HG03108 (cell line): ENCODE data around the gene IL10.

ENCODE experiments used
- ATAC-seq: cut with Tn5 transposase; IDR thresholded peaks from one replicate; pipeline ENCODE4 v1.9.1; 2021; ENCODE audit warnings: moderate library complexity; ENCODE audit not compliant: unreplicated experiment

Gene IL10

DNA sequence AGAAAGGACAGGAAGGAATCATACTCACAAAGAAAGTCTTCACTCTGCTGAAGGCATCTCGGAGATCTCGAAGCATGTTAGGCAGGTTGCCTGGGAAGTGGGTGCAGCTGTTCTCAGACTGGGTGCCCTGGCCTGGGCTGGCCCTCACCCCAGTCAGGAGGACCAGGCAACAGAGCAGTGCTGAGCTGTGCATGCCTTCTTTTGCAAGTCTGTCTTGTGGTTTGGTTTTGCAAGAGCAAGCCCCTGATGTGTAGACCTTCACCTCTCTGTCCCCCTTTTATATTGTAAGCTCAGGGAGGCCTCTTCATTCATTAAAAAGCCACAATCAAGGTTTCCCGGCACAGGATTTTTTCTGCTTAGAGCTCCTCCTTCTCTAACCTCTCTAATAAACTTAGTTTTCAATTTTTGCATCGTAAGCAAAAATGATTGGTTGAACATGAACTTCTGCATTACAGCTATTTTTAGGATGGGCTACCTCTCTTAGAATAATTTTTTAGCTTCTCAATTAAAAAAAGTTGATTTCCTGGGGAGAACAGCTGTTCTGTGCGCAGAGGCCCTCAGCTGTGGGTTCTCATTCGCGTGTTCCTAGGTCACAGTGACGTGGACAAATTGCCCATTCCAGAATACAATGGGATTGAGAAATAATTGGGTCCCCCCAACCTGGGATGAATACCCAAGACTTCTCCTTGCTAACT lies at the start of gene IL10:
Gene IL10, minus strand, starts transcription at position 252 of the 695 bp plus-strand sequence. Its CDS starts 59 bp downstream, at position 193.
- no peak for ATAC-seq

DNA sequence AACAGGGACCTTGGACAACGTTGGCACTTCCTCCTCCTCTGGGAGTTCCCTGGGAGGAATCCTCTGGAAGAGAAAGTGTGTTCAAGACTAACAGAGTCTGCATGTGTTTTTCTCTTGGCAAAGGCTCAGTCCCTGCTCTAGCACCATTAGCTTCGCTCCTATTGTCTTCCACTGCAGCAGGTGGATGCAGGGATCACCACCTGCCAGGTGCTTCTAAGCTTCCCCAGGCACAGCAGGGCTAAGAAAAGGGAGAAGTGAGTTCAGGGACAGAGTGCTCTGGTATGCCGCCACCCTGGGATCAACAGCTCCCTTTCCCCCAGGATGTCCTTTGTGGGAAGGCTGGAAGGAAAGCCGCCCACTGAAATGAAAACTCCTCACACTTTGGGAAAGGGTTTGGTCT lies 49.2 kb upstream of the IL10 start:
- no peak for ATAC-seq

DNA sequence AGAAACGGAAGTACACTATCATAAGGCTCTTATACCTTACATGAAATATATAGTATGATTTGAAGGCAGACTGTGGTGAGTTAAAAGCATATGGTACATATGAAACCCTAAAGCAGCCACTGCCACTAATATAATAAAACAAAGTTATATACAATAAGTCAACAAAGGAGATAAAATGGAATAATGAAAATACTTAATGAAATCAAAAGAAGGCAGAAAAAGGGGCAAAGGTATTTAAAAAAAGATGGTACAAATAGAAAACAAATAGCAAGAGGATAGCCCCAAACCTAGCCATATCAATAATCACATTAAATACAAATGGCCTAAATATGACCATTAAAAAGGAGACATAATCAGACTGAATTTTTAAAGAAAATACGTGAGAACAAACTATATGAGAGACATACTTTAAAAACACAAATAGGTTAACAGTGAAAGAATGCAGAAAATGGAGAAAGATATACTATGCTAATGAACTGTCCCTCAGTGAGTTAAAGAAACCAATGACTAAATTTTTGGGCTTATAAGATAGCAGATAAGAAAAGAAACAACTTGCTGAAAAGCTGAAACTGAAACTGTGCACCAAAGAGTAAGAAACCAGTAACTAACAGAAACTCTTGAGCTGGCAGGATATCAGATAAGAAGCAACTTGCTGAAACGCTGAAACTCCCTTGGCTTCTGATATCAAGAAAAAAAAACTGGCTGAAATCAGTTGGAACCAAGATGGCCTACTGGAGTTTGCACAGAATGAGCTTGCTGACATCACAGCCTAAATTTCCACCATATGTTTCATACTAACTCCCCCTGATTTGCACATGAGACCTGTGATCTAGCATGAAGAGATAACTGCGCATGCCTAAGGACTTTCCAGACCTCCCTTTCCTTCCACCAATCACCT lies 44.3 kb upstream of the IL10 start:
- peak; percentile 74 for ATAC-seq

DNA sequence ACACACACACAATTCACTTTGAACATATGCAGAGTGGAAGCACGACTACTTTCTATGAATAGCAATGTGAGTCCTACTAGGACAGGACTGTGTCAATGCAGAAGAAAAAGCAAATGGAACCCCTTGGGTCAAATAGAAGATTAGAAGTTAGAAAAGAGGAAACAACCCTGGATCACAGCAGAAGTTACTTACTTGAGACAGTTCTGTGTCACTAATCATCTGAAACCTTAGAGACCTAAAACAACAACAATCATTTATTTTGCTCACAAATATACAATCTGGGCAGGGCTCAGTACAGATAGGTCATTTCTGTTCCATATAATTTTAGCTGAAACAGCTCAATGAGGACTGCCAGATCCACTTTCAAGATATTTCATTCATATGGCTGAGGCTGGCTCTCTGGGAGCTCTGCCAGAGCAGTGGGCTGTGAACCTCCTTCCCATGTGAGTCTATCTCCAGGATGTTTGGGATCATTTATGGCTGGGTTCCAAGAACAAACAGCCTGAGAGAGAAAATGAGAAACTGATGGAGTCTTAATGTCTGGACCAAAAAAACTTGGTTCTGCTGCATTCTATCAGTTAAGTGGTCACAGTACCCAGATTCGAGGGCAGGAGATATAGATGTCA lies 42.5 kb upstream of the IL10 start:
- ATAC-seq = no peak

DNA sequence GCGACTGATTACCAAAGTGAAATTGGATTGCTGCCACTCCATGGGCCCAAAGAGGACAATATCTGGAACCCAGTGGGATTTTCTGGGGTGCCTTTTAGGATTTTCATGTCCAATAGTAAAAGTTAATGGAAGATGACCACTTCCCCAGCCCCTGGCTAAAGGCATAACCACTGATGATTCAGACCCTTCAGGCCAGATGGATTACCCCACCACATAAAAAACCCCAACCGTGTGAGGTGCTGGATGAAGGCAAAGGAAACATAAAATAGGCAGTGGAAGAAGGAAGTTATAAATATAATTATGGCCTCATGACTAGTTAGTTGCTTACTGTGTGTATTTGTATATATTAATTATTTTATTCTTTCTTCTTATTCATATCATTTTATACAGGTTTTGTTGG lies 40.2 kb upstream of the IL10 start:
- no peak for ATAC-seq

DNA sequence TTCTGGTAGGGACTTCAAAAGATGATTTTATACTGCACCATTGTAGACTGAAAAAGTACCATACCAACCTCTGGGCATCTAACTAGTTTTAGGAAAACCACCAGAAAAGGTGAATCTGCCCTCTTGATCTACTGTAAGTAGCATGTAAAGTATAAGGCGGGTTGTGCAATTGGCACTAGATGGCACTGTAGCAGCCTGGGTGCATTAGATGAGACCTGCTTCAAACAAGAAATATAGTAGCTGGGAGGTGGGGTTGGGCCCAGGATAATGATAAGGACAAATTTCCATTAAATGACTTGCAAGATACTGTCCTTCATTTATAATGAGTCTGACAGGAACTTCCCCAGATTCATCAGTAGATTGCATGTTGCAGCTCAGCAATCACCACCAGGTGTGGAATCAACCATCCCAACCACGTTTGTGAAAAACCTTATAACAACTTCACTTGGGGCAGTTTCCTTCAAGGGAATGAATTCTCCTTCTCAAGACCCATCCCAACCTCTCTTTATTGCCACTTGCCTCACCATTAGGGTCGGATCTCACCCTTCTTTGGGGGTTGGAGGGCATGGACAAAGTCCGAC lies 37.3 kb upstream of the IL10 start:
- no peak for ATAC-seq

DNA sequence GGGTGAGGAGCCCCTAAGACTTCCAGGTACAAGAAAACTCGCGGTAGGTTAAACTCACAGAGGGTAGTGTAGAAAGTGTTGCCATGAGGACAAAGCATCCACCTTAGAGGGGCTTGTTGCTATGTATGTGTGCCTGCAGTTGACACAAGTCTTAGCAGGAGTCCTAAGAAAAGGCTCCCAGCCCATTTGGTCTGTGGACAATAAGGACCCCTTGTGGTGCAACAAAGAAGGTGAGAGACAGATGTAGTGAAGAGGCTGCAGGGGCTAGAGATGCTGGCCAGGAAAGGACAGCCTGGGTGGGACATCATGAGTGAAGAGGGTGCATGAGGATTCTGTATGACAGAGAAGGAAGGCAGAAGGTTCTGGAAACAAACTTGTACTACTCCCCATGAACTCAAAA lies 36.3 kb upstream of the IL10 start:
- no peak for ATAC-seq

DNA sequence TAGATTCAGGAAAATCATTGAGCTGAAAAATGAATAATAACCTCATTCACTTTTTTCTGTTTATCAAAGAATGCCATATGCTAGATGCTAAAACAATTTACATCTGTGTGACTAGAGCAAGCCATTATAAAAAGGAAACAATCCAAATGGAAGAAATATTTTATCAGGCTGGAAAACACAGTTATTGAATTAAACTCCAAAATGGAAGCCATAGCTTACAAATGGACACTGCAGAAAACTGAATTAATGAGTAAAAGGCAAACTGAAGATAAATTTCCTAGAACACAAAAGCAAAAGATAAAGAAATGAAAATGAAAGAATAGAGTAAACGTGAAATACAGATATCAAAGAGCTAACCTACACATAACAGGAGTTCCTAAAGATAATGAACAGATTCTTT lies 33.1 kb upstream of the IL10 start:
- no peak for ATAC-seq

DNA sequence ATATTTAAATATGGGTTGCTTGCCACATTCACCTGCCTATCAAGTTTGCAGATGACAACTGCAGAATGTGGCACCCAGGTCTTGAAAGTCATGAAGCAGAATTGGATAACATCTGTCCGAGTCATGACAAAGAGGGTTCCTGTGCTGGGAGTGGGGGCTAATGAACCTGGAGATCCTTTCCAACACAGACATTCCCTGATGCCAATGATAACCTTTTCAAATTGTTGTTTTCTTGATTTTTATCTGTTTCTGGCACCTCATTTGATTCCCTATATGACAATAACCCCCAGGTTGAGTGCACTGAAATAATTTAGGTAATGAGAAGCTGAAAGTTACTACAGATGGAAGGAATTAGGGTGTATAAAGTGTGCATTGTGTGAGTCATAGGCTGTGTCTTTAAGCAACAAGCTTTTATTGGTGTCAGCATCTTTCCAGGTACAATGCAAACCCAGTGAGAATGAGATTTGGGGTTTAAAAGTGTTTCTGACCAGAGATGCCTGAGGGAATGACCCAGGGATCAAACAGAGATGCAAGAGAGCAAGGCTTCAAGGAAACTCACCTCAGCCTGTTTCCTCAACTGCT lies 32.0 kb upstream of the IL10 start:
- ATAC-seq = no peak

DNA sequence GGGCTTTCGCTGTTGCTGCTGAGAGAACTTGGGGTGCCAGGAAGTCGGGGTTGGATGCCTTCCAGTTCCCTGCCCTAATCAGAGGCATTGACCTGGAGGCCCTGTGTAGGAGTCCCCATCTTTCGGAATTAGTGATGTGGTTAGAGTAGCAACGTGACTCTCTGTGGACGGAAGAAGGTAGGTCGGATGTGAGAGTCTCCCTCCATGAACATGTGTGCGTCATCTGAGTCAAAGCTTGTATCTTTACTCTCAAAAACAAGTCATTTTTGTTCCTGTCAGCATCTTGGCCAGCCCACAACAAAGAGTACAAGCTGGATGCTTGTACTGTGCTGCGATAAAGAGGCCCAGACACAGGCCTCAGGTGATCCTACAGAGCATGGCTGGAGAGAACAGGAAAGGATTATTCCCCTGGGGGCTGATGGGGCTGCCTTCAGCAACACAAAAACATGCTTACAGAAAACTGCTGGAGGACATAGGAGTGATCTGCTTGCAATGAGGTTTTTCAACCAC lies 31.0 kb upstream of the IL10 start:
- peak; percentile 97 for ATAC-seq

DNA sequence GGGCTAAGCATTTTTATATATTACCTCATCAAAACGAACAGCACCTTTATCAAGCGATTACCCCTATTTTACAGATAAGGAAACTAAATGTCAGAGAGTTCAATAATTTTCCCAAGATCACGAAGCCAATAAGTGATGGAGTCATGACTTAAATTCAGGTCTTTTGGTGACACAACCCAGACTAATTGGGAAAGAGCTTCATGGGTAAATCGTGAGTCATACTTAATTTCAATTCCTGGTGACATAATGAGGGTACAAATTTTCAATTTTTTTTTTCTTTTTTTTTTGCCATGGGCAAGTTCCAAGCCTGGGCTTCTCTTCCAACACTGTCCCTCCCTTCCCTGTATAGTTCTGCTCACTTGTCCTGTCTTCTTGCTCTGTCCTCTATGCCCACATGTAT lies 30.1 kb upstream of the IL10 start:
- no peak for ATAC-seq

DNA sequence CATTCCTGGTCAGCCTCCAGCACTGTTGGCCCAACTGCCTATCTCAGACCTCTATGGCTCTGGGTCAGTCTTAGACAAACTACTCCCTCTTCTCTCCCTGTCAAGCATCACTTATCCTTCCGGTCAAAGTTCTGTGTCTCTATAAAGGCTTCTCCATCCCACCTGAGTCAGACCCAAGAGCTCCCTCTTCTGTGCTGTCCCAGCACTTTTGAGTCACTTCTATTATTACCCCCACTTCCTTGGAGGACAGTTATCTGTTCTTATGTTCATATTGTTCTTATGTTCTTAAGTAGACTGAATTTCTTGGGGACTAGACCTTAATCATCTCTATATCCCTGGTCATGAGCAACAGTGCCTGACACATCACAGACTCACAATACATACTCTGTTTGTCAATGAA lies 29.2 kb upstream of the IL10 start:
- ATAC-seq = no peak

DNA sequence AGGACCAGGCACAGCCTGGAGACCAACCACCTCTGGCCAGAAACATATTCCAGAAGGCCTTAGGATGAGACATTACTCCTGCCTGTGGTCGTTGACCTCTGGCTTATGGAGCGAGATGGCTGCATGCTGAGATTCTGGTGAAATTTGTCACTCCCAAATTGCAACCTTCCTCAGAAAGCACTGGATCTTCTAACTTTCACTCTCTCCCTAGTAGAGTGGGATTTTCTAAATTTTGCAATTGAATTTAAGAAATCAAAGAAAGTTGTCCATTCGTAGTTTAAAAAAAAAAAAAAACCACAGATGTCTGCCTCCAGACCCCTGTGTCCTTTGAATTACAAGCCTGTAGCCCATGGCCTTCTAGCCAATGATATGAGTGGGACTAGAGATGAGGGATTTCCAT lies 28.6 kb upstream of the IL10 start:
- no peak for ATAC-seq

DNA sequence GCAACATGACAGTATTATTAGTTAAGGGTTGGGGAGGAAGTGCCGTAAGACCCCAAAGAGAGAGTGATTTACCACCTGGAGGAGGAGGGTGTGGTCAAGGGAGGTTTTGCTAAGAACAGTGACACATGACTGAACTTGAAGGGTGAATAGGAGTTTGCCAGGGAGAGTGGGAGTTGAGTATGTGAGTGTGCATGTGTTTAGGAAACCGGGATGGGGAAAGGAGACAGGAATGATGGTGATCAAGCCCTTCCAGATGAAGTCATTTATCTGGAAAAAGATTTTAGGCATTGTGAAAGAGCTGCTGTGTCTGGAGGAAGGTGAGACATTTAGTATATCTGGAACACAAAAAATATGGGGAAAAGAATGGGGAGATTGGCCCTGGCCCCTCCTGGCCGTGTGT lies 28.1 kb upstream of the IL10 start:
- no peak for ATAC-seq

DNA sequence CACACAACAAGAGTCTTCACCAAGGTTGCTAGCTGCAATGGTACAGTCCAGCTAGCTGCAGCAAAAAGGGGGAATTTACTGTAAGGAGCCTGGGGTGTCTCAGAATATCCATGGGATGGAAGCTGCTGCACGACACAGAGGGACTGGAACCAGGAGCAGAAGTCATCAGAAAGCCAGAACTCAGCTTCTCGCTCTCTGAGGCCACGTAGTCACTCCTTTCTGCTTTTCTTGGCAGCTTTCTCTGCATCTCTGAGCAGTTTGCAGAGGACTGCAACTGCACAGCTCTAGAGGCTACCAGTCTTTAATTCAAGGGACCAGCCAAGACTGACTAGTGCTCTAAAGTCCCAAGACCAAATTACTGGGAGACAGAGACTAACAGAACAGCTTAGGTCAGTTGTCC lies 27.0 kb upstream of the IL10 start:
- ATAC-seq = no peak

DNA sequence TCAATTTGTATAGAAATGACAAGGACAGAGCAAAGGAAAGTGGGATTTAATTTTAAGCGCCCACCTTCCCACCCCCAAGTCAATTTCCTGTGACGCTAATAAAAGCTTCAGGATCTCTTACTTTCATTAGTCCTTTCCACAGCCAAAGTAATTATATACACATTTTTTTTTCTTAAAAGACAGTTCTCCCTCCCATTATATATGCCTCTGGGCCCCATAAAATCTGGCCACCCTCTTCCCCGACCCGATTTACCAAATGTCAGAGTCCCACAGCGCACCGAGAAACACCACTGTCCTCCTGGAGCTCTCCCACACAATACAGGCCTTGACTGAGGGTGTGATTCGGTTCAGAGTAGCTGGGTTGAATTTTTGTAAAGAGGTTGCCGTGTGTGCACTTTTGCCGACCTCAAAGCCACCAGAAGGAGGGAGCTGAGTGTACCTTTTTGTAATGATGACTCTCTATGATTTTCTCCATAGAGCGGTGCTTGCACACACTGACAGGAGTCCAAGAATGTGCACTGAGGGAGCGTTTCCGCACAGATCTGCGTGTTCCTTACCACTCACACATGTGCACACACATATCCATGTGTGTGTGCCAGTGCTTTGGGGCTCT lies 26.2 kb upstream of the IL10 start:
- no peak for ATAC-seq

DNA sequence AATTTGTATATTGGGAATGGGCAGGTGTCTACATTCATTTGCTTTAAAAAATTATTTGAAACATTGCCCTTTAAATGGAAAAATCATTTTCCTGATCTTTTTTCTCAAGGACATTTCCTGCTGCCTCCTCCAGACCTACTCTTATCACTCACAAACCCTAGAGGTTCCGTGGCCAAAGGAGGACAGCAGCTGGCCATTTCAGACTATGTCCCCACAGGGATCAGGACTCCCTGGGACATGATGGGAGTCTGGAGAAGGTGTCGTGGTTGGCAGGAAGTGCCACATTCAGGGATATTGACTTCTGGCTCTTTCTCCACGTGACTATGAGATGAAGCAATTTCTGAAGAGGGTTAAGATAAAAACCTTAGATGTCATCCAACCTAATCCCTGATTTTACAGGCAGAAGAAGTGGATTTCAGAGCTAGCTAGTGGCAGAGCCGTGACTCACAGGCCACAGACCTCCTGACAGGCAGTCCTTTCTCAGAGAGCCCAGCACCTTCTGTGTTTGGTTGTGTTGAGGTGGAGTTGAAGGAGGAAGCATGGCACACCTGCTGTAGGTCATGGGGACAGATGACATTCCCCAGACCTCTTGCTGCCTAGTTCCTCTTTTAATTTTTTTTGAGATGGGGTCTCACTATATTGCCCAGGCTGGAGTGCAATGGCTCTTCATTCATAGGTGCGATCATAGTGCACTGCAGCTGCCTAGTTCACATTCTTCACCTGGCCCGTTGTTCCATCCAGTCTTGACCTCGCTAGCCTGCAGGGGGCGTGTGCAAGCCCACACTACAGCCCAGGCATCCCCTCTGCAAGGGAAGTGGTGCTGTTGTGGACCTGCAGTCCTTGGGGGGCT lies 25.5 kb upstream of the IL10 start:
- no peak for ATAC-seq

DNA sequence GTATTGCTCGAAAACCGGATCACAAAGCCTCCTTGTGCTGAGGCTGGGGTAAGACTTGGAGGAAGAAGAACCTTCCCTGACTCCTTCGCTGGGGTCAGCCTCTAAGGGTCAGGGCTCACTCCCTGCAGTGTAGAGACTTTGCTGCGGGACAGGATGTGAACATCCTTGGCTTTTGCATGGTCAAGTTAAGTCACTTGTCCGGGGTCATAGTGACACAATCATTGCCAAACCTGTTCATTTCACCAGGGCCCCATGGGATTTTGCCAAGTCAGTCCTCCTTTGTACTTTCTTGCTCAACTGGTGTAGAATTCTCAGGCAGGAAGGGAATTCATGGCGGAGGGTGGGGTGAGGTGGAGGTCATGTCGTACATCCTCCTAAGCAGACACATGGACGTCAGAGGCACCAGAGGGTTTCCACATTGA lies 24.7 kb upstream of the IL10 start:
- ATAC-seq = no peak

DNA sequence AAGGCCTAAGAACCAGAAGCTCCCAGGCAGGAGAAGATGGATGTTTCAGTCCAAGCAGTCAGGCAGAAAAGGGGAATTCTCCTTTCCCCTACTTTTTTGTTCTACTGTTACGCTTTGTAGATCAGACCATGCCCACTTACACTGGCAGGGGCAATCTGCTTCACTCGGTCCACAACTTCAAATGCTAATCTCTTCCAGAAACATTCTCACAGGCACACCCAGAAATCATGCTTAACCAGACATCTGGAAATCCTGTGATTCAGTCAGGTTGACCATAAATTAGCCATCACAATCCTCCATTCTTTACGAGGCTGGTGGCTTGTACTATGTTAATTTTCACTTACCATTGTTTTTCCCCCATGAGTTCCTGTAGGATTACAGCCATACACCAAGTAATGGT lies 23.8 kb upstream of the IL10 start:
- no peak for ATAC-seq
